Measurements from ENCODE around the gene PRKCD. TPM values are rescaled to one million over a fixed set of nuclear protein-coding genes. Genes with fewer than 3 reads are reported as not detected.

The PRKCD gene
- total RNA-seq, 1 donor = 2.2 TPM

DNA sequence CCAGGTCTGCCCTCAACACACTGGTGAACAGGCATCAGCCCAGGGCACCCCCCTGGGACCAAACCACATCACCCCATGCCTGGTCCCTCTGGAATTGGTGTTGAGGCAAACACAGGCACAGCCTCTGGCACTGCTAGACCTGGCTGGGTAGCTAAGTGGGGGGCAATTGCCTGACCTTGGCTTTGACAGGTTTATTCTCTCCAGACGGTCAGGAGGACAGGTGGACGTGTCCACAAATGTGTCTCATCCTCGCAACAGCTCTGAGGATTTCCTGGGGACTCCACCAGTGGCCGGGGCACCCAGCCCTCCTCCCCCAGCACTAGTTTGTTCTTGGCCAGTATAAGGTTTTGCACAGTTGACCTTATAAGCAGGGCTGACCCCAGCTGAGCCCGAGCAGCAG, 63.5 kb downstream of the PRKCD start:
- TF ChIP-seq, protein P1, sequence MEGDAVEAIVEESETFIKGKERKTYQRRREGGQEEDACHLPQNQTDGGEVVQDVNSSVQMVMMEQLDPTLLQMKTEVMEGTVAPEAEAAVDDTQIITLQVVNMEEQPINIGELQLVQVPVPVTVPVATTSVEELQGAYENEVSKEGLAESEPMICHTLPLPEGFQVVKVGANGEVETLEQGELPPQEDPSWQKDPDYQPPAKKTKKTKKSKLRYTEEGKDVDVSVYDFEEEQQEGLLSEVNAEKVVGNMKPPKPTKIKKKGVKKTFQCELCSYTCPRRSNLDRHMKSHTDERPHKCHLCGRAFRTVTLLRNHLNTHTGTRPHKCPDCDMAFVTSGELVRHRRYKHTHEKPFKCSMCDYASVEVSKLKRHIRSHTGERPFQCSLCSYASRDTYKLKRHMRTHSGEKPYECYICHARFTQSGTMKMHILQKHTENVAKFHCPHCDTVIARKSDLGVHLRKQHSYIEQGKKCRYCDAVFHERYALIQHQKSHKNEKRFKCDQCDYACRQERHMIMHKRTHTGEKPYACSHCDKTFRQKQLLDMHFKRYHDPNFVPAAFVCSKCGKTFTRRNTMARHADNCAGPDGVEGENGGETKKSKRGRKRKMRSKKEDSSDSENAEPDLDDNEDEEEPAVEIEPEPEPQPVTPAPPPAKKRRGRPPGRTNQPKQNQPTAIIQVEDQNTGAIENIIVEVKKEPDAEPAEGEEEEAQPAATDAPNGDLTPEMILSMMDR (IDR thresholded peaks at IDR 0.05; ENCODE audit: extremely low read depth, low read depth, low read length) = no peak
- H3K4me2 ChIP-seq (ENCODE audit: insufficient read depth, low read length) = no peak overlapping the region
- peaks cover 75% of the 10 kb centered on the region for H3K36me3 ChIP-seq (ENCODE audit: insufficient read depth, low read length)
- no peak overlapping the region for H3K27ac ChIP-seq (ENCODE audit: low read depth, low read length)
- no peaks in the 10 kb centered on the region for H3K27me3 ChIP-seq (ENCODE audit: insufficient read depth, low read length)
- peak; percentile 44 for DNase-seq (ENCODE audit: insufficient read length, low spot score, missing footprints)
- H3K79me2 ChIP-seq (ENCODE audit: insufficient read depth, low read length) = no peaks in the 10 kb centered on the region
- no peaks in the 10 kb centered on the region for H3K4me1 ChIP-seq (ENCODE audit: insufficient read depth, low read length)
- no peaks in the 10 kb centered on the region for H3K9me3 ChIP-seq (ENCODE audit: low read depth, low read length)
- H2AFZ ChIP-seq (ENCODE audit: low read length) = no peak overlapping the region
- H3K4me3 ChIP-seq (ENCODE audit: insufficient read depth, low read length) = no peak overlapping the region
- peaks cover 8% of the 10 kb centered on the region for H4K20me1 ChIP-seq (ENCODE audit: insufficient read depth, low read length)

DNA sequence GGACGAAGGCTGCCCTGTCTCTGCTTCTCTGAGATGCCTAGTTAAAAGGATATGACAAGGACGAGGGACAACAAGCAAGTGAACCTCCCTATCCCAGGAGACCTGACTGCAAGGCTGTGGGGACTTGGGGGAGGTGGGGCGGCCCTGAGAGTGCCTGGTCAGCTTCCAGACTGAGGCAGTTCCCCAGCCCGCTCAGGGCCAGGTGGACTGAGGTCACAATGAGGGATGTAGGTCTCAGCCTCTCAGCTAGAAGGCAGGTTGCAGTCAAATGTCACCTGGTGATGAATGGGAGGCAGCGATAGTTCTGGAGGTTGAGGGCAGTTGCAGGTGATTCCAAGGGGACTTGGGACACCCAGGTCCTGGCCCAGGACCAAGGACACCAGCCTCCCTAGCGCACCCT, 64.2 kb downstream of the PRKCD start:
- Histone ChIP-seq H3K4me3 (ENCODE audit: insufficient read depth, low read length) (no peak overlapping the region), H3K27ac (ENCODE audit: low read depth, low read length) (no peak overlapping the region), H3K4me1 (ENCODE audit: insufficient read depth, low read length) (no peaks in the 10 kb centered on the region), H3K36me3 (ENCODE audit: insufficient read depth, low read length) (peaks cover 81% of the 10 kb centered on the region), H3K9me3 (ENCODE audit: low read depth, low read length) (no peaks in the 10 kb centered on the region), H3K27me3 (ENCODE audit: insufficient read depth, low read length) (no peaks in the 10 kb centered on the region), H3K4me2 (ENCODE audit: insufficient read depth, low read length) (no peak overlapping the region), H4K20me1 (ENCODE audit: insufficient read depth, low read length) (peaks cover 11% of the 10 kb centered on the region), H3K79me2 (ENCODE audit: insufficient read depth, low read length) (no peaks in the 10 kb centered on the region), H2AFZ (ENCODE audit: low read length) (no peak overlapping the region)
- TF ChIP-seq, protein P1 (IDR thresholded peaks at IDR 0.05; ENCODE audit: extremely low read depth, low read depth, low read length) = no peak
- DNase-seq (ENCODE audit: insufficient read length, low spot score, missing footprints) = no peak

DNA sequence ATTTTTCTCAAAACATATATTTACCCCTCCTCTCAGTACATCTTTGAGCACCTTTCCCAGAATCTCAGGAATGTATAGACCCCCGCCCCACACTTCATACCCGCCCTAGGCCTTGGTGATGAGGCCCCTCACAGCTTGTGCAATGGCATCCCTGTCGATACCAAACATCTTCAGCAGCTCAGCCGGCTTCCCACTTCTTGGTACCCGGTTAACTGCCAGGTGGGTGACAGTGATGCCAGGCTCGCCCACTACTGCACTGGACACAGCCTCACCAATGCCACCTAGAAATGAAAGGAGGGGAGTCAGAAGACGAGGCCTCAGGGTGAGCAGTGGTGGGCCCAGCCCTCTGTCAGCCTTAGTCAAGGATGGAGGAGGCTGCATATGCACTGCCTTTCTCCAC, 64.6 kb downstream of the PRKCD start:
- Histone ChIP-seq H4K20me1 (ENCODE audit: insufficient read depth, low read length) (peaks cover 12% of the 10 kb centered on the region), H3K27ac (ENCODE audit: low read depth, low read length) (no peak overlapping the region), H3K27me3 (ENCODE audit: insufficient read depth, low read length) (no peaks in the 10 kb centered on the region), H2AFZ (ENCODE audit: low read length) (no peak overlapping the region), H3K4me2 (ENCODE audit: insufficient read depth, low read length) (no peak overlapping the region), H3K36me3 (ENCODE audit: insufficient read depth, low read length) (peaks cover 86% of the 10 kb centered on the region), H3K4me1 (ENCODE audit: insufficient read depth, low read length) (no peaks in the 10 kb centered on the region), H3K4me3 (ENCODE audit: insufficient read depth, low read length) (no peak overlapping the region), H3K9me3 (ENCODE audit: low read depth, low read length) (no peaks in the 10 kb centered on the region), H3K79me2 (ENCODE audit: insufficient read depth, low read length) (no peaks in the 10 kb centered on the region)
- no peak for DNase-seq (ENCODE audit: insufficient read length, low spot score, missing footprints)
- TF ChIP-seq, protein P1 (IDR thresholded peaks at IDR 0.05; ENCODE audit: extremely low read depth, low read depth, low read length) = no peak

DNA sequence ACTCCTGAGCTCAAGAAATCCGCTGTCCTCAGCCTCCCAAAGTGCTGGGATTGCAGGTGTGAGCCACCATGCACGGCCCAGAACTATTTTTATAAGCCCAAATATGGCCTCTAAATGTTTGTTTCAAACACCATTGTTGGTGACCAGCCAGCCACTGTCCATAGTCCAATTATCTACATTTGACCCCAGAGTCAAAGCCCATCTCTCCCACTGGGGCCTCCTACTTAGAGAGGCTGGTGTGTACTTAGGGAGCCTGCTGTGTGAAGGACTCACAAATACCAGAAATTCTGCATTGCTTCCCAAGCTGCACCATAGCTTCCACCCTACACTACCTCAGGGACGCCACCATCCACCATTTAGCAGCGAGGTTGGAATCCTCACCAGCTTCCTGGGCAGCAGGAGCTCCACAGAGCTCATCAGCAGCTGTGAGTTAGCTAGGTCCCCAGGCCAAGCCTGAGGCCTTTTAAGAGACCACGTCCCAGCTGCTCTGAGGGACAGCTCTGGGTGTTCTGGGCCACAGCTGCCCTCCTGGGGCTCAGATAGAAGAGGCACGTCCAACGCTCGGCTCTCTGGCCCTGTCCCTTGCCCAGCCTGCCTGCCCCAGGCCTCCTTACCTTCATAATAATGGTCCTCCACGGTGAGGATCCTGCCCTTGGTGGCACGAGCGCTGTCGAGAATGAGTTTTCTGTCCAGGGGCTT, 65.3 kb downstream of the PRKCD start:
- TF ChIP-seq, protein P1 (IDR thresholded peaks at IDR 0.05; ENCODE audit: extremely low read depth, low read depth, low read length) = no peak
- Histone ChIP-seq H3K4me2 (ENCODE audit: insufficient read depth, low read length) (no peak overlapping the region), H2AFZ (ENCODE audit: low read length) (no peak overlapping the region), H3K36me3 (ENCODE audit: insufficient read depth, low read length) (peaks cover 92% of the 10 kb centered on the region), H3K4me3 (ENCODE audit: insufficient read depth, low read length) (no peak overlapping the region), H4K20me1 (ENCODE audit: insufficient read depth, low read length) (peaks cover 16% of the 10 kb centered on the region), H3K4me1 (ENCODE audit: insufficient read depth, low read length) (no peaks in the 10 kb centered on the region), H3K9me3 (ENCODE audit: low read depth, low read length) (no peaks in the 10 kb centered on the region), H3K79me2 (ENCODE audit: insufficient read depth, low read length) (no peaks in the 10 kb centered on the region), H3K27ac (ENCODE audit: low read depth, low read length) (no peak overlapping the region), H3K27me3 (ENCODE audit: insufficient read depth, low read length) (no peaks in the 10 kb centered on the region)
- no peak for DNase-seq (ENCODE audit: insufficient read length, low spot score, missing footprints)
